Fibroblast of the aortic adventitia (primary cell): ENCODE measurements around the gene FLACC1. TPM values are rescaled to one million over a fixed set of nuclear protein-coding genes. Genes with fewer than 3 reads are reported as not detected.

Source experiments
- DNase-seq: peaks from one replicate; pipeline ENCODE4 v3.0.0-alpha.2; 2010; ENCODE audit warnings: low read depth
- H3K4me3 ChIP-seq: 2 replicates; pipeline ENCODE4 v1.5.1; 2011; ENCODE audit warnings: low read depth, mild to moderate bottlenecking, control low read depth, low read length, moderate library complexity
- total RNA-seq: library from RNA; depleted of rRNA; stranded (reverse); fragments of >200 nt; gene quantifications from 2 replicates; pipeline ENCODE4 v1.2.3, GENCODE V29; 2012; ENCODE audit warnings: low replicate concordance
- TF ChIP-seq, protein P1 (sequence below): IDR thresholded peaks from 2 replicates; pipeline ENCODE4 v1.5.1; 2011; ENCODE audit warnings: mild to moderate bottlenecking, low read length, control low read depth, inconsistent platforms; ENCODE audit not compliant: insufficient read depth

The FLACC1 gene
- total RNA-seq, 1 donor: 1.2 TPM

DNA sequence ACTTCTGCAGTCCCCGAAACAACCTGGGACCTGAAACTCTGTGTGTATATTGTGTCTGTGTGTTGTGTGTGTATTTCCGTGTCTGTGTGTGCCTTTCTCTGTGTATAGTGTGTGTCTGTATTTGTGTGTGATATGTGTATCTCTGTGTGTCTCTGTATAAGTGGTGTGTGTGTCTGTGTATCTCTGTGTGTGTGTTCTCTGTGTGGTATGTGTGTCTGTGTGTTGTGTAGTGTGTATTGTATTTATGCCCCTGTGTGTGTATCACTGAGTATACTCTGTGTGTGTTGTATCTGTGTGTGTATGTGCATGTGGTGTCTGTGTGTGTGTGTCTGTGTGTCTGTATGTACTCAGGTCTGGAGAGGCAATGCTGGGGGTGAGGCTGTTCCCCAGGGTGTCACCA lies 85.2 kb downstream of the FLACC1 start:
- no peak for DNase-seq
- no peak overlapping the region for H3K4me3 ChIP-seq
- TF ChIP-seq, protein P1, sequence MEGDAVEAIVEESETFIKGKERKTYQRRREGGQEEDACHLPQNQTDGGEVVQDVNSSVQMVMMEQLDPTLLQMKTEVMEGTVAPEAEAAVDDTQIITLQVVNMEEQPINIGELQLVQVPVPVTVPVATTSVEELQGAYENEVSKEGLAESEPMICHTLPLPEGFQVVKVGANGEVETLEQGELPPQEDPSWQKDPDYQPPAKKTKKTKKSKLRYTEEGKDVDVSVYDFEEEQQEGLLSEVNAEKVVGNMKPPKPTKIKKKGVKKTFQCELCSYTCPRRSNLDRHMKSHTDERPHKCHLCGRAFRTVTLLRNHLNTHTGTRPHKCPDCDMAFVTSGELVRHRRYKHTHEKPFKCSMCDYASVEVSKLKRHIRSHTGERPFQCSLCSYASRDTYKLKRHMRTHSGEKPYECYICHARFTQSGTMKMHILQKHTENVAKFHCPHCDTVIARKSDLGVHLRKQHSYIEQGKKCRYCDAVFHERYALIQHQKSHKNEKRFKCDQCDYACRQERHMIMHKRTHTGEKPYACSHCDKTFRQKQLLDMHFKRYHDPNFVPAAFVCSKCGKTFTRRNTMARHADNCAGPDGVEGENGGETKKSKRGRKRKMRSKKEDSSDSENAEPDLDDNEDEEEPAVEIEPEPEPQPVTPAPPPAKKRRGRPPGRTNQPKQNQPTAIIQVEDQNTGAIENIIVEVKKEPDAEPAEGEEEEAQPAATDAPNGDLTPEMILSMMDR: no peak

DNA sequence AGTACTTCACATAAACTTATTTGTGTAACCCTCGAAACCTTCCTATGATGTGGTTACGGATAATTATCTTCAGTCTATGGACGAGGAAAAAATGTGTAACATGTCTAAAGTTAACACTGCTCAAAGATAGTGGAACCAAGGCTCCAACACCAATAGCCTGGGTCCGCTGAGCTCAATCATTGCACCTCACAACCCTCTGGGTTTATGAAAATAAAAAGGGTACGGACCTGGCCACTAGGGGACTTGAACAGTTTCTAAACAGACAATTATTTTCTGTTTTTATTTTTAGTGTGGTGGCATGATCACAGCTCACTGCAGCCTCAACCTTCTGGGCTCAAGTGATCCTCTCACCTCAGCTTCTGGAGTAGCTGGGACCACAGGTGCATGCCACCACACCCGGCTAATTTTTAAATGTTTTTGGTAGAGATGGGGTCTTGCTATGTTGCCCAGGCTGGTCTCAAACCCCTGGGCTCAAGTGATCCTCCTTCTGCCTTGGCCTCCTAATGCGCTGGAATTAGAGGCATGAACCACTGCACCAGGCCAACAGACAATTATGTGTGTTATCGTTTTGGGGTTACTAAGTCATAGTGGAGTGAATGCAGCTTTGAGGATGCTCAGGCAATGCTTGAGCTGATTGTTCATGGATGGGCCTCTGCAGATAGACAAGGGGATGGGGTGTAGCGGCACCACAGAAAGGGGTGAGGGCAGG lies 86.7 kb downstream of the FLACC1 start:
- no peak for DNase-seq
- TF ChIP-seq, protein P1: no peak
- H3K4me3 ChIP-seq: no peak overlapping the region

DNA sequence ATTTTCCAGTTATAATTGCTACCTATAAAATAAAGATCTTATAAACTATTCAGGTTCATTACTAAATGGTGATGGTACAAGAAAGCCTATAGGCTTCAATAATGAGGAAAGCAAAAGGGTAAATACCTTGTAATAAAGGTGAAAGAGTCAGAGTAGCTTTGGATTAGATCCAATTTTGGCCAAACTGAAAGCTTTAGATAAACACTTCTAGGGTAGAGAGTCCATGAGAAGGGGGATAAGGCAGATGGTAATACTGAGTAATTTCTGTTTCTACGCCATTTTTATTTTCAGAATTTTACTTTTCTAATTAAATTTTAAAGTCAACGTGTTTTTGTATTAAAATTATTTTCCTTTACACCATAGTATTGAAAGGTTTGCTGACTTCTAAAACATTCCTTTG lies 87.4 kb downstream of the FLACC1 start:
- TF ChIP-seq, protein P1: no peak
- no peak overlapping the region for H3K4me3 ChIP-seq

DNA sequence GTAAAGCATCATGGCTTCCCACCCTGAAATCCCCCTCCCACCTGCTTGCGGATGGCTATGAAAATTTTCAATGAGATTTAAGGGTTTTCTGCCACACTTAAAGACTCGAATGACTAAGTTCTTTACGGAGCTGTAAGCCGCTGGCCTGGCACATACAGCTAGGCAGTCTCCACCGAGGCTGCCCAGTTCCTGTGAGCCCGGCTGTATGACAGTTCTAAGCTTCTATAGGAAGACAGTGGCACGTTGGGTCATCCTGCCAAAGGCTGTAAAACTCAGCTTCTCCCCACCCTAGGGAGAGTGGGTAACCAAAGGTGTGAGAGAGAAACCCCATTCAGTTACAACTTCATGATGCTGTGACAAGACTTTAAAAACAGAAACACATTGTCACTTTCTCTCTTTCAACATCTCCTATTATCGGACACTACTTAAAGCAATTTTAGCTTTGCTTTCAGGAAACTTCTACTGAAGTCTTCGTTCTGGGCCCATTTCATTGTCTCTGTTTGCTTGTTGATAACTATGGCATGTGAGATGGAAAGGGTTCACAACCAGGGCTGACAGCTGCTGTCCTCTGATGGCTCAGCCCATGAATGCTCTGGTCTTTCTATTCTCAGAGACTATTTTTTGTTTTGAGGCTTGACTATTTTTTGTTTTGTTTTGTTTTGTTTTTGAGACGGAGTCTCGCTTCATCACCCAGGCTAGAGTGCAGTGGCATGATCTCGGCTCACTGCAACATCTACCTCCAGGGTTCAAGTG lies 89.7 kb downstream of the FLACC1 start:
- H3K4me3 ChIP-seq: no peak overlapping the region
- no peak for DNase-seq
- TF ChIP-seq, protein P1: no peak

More for the DNA sequence above, 87.4 kb downstream of the FLACC1 start:
- no peak for DNase-seq

DNA sequence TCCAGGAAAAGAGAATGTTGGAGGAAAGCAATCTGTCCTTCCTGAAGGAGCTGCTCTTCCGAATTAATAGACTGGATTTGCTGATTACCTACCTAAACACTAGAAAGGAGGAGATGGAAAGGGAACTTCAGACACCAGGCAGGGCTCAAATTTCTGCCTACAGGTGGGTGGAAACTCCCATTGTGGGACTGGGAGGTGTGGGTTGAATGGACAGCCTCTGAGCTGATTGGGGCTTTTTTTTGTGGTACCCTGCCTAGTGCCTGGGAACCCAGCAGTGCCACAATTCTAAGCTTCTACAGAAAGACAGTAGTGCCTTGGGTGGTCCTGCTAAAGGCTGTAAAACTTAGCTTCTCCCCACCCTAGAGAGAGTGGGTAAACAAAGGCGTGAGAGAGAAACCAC lies 90.5 kb downstream of the FLACC1 start:
- no peak for DNase-seq
- TF ChIP-seq, protein P1: no peak
- H3K4me3 ChIP-seq: no peak overlapping the region

DNA sequence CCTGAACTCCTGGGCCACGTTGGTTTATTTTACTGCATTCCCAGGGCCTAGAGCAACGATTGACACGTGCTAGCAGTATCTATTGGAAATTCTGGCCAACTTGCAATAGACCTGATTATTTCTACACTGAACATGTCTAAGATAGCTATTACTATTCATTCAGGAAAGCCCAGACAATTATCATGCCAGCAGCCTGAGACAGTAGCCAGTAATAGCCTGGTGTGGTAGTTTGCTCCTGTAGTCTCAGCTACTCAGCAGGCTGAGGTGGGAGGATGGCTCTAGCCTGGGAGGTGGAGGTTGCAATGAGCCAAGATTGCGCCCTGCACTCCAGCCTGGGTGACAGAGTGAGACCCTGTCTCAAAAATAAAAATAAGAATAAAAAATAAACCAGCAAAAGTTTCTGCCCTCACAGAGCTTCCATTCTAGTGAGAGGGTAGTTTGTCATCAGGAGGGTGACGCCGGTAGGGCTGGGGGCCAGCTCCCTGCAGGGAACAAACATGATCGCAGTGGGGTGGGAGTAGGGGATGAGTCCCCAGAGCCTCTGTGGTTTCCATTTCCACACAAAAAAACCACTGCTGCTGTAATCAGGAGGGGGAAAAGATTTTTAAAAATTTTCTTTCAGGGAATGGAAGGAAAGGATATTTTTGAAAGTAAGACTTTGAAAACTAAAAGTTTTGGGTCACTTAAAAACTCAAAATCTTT lies 92.5 kb downstream of the FLACC1 start:
- TF ChIP-seq, protein P1: no peak
- no peak for DNase-seq
- no peak overlapping the region for H3K4me3 ChIP-seq
